ENCODE results near the gene TRIP6.

Gene TRIP6

GRCh38 chr7:100863406-100863950 lies 3.7 kb upstream of the TRIP6 start:
- Histone ChIP-seq H3K4me2 (peak overlapping the region in 10 of 11 experiments; percentile 0 to 95 (median 35); a peak in 16 of 22 replicates), H3K4me3 (no peak overlapping the region), H3K36me3 (peaks cover 32 to 75% (median 69%) of the 10 kb centered on the region in 11 experiments), H3K27ac (0 out of 22 replicates have a peak overlapping the region, but pooled peaks of 1 of the 11 experiments have one; percentile 13), H4K20me1 (peaks cover 17 to 60% (median 43%) of the 10 kb centered on the region in 11 experiments; a peak in 21 of 22 replicates), H3K9me3 (replicated peaks in 1 of 11) (no peaks in the 10 kb centered on the region), H3K4me1 (peaks cover 37 to 75% (median 61%) of the 10 kb centered on the region in 10 experiments), H3K27me3 (no peaks in the 10 kb centered on the region), H3K9ac (peak overlapping the region in 6 of 11 experiments; percentile 2 to 35 (median 30); a peak in 4 of 22 replicates)
- no peak for TF ChIP-seq Cebpa-rat (IDR thresholded peaks at IDR 0.05)

DNA sequence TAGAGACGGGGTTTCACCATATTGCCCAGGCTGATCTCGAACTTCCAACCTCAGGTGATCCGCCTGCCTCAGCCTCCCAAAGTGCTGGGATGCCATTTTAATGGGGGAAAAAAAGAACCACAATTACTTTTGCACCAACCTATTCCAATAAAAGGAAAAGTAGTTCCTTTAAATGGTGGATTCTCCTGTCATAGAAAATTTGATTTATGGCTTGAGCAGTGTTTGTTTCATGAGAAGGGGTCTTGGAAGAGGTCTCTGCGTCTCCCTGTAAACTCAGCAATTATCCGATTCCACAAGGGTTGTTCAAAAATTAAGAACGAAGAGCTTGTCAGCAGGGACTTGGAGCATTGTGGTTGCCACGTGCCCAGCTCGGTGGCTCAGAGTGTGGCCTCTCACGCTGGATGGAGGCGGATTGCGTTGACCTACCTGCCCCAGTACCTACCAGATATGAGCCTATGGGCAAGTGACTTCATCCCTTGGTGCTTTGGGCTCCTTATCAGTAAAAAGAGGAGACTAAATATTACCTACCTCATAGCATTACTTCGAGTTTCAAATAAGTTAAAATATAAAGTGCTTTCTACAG lies 2.8 kb upstream of the TRIP6 start:
- Histone ChIP-seq H3K36me3 (peaks cover 32 to 66% (median 61%) of the 10 kb centered on the region in 11 experiments), H3K27me3 (no peaks in the 10 kb centered on the region), H3K4me2 (peak overlapping the region in 5 of 11 experiments; percentile 30 to 95 (median 37); a peak in 5 of 22 replicates), H3K4me3 (no peak overlapping the region), H4K20me1 (peaks cover 9 to 52% (median 34%) of the 10 kb centered on the region in 11 experiments; a peak in 21 of 22 replicates), H3K9ac (0 out of 22 replicates have a peak overlapping the region, but pooled peaks of 1 of the 11 experiments have one; percentile 1), H3K4me1 (peaks cover 45 to 83% (median 69%) of the 10 kb centered on the region in 10 experiments), H3K9me3 (replicated peaks in 1 of 11) (no peaks in the 10 kb centered on the region), H3K27ac (no peak overlapping the region)
- no peak for TF ChIP-seq Cebpa-rat (IDR thresholded peaks at IDR 0.05)

DNA sequence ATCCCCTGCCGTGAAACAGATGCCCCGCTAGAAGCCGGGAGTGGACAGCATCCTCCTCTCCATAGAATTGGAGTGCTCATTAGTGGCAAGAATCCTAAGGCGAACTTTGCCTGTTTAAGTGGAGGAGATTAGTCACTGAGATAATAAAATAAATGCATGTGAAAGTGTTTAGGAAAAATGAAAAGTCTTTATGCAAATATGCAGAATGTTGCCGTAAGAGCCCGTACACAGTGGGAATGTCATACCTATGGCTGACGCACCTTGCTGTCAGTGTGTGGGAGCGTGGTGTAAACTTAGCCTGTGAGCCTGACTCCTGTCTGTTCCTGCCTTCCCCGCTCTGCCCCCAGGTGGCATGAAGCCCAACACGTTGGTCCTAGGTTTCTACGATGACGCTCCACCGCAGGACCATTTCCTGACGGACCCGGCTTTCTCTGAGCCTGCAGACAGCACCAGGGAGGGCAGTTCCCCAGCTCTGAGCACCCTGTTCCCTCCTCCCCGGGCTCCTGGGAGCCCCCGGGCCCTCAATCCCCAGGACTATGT lies 1.7 kb upstream of the TRIP6 start:
- H3K4me1 ChIP-seq, result peaks cover 52 to 83% (median 70%) of the 10 kb centered on the region in 10 experiments
- no peak for TF ChIP-seq Cebpa-rat (IDR thresholded peaks at IDR 0.05)
- H4K20me1 ChIP-seq, result peaks cover 0 to 41% (median 23%) of the 10 kb centered on the region in 11 experiments; a peak in 18 of 22 replicates
- H3K27ac ChIP-seq, result peak overlapping the region; percentile 87 to 98 (median 95); a peak in 21 of 22 replicates
- H3K4me3 ChIP-seq, result peak overlapping the region in 3 of 10 experiments; percentile 95 to 99 (median 99); a peak in 4 of 20 replicates
- peak overlapping the region in 10 of 11 experiments; percentile 88 to 98 (median 96); a peak in 17 of 22 replicates for H3K9ac ChIP-seq
- H3K27me3 ChIP-seq, result no peaks in the 10 kb centered on the region
- H3K4me2 ChIP-seq, result peak overlapping the region; percentile 93 to 99 (median 98)
- H3K9me3 ChIP-seq (replicated peaks in 1 of 11), result no peaks in the 10 kb centered on the region
- peaks cover 31 to 61% (median 52%) of the 10 kb centered on the region in 11 experiments for H3K36me3 ChIP-seq

DNA sequence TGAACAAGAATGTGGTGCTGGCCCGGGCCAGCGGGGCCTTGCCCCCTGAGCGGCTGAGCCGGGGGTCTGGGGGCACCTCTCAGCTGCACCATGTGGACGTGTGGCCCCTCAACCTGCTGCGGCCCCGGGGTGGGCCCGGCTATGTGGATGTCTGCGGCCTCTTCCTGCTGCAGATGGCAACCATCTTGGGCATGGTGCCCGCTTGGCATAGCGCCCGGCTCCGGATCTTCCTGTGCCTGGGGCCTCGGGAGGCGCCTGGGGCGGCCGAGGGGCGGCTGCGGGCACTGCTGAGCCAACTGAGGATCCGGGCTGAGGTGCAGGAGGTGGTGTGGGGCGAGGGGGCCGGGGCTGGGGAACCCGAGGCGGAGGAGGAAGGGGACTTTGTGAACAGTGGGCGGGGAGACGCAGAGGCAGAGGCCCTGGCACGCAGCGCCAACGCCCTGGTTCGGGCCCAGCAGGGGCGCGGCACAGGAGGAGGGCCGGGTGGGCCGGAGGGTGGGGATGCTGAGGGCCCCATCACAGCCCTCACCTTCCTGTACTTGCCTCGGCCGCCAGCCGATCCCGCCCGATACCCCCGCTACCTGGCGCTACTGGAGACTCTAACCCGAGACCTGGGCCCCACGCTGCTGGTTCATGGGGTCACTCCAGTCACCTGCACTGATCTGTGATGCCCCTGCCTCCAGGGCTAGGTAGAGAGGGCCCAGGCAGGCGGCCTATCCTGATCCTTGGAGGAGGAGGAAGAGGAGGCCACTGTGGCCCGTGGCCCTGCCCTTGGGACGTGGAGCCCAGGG lies 1.1 kb upstream of the TRIP6 start:
- Histone ChIP-seq H3K27ac (peak overlapping the region; percentile 87 to 98 (median 95)), H3K4me3 (peak overlapping the region; percentile 76 to 99 (median 95); a peak in 19 of 20 replicates)

GRCh38 chr7:100866729-100867039 lies 503 bp upstream of the TRIP6 start:
- peaks cover 57 to 84% (median 74%) of the 10 kb centered on the region in 10 experiments for H3K4me1 ChIP-seq
- peak overlapping the region; percentile 88 to 99 (median 96) for H3K9ac ChIP-seq
- H3K4me2 ChIP-seq, result peak overlapping the region; percentile 93 to 99 (median 98)
- TF ChIP-seq Cebpa-rat (IDR thresholded peaks at IDR 0.05), result no peak
- peak overlapping the region; percentile 87 to 98 (median 95) for H3K27ac ChIP-seq
- peak overlapping the region; percentile 76 to 99 (median 95) for H3K4me3 ChIP-seq
- peaks cover 31 to 61% (median 52%) of the 10 kb centered on the region in 11 experiments for H3K36me3 ChIP-seq
- H3K9me3 ChIP-seq (replicated peaks in 1 of 11), result no peaks in the 10 kb centered on the region
- no peaks in the 10 kb centered on the region for H3K27me3 ChIP-seq
- peaks cover 0 to 28% (median 10%) of the 10 kb centered on the region in 11 experiments; a peak in 15 of 22 replicates for H4K20me1 ChIP-seq

More for the DNA sequence above, 1.1 kb upstream of the TRIP6 start:
- H4K20me1 ChIP-seq, result peaks cover 0 to 34% (median 16%) of the 10 kb centered on the region in 11 experiments; a peak in 17 of 22 replicates
- TF ChIP-seq Cebpa-rat (IDR thresholded peaks at IDR 0.05), result no peak
- no peaks in the 10 kb centered on the region for H3K27me3 ChIP-seq
- peaks cover 58 to 83% (median 71%) of the 10 kb centered on the region in 10 experiments for H3K4me1 ChIP-seq
- H3K36me3 ChIP-seq, result peaks cover 31 to 61% (median 52%) of the 10 kb centered on the region in 11 experiments
- peak overlapping the region; percentile 88 to 99 (median 96) for H3K9ac ChIP-seq
- no peaks in the 10 kb centered on the region for H3K9me3 ChIP-seq (replicated peaks in 1 of 11)
- H3K4me2 ChIP-seq, result peak overlapping the region; percentile 93 to 99 (median 98)

DNA sequence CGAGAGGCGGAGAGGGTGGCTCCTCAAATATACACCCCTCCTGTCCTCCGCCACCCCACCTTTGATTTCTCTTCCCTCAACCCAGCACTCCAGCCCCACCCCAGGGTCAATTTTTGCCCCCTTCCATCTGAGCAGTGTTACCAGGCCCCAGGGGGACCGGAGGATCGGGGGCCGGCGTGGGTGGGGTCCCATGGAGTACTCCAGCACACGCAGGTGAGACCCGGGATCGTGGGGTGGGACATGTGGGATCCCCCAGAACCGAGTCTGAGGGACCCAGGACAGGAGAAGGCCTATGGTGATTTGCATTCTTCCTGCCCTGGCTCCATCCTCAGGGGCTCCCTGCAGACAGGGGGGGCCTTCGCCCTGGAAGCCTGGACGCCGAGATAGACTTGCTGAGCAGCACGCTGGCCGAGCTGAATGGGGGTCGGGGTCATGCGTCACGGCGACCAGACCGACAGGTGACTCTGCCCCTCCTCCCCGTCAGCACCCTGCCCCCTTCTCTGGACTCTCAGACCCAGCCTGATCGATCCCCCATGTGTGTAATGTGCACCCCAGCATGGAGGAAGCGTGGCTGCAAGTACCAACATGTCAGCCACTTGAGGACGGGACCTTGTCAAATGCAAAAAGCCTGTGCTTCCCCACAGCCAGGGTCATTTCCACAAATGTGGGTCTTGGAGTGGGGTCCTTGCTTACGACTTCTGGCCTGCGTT lies 744 bp downstream of the TRIP6 start:
- peak overlapping the region; percentile 87 to 98 (median 95) for H3K27ac ChIP-seq

DNA sequence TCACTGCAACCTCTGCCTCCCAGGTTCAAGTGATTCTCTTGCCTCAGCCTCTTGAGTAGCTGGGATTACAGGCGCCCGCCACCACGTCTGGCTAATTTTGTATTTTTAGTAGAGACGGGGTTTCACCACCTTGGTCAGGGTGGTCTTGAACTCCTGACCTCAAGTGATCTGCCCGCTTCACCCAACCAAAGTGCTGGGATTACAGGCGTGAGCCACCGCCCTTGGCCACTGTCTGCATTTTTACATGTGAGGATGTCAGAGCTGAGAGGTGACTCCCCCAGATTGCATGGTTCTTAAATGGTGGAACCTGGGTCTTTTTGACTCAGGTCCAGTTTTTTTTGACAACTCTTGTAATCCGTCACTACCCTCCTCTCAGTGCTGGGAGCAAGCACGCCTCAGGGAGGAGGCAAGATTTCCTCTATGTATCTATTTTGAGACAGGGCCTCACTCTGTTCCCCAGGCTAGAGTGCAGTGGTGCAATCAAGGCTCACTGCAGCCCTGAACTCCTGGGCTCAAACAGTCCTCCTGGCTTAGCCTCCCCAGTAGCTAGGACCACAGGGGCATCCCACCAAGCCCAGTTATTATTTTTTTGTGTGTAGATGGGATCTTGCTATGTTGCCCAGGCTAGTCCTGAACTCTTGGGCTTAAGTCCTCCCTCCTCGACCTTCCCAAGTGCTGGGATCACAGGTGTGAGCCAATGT lies 6.6 kb downstream of the TRIP6 start:
- Histone ChIP-seq H3K9me3 (replicated peaks in 1 of 11) (peaks cover 0 to 6% (median 0%) of the 10 kb centered on the region in 11 experiments; a peak in 3 of 22 replicates), H3K27me3 (no peaks in the 10 kb centered on the region), H3K36me3 (peaks cover 64 to 77% (median 73%) of the 10 kb centered on the region in 11 experiments), H3K4me3 (peak overlapping the region in 8 of 10 experiments; percentile 82 to 93 (median 88); a peak in 9 of 20 replicates), H4K20me1 (peaks cover 31 to 36% (median 34%) of the 10 kb centered on the region in 11 experiments; a peak in 21 of 22 replicates), H3K27ac (peak overlapping the region; percentile 73 to 97 (median 91); a peak in 20 of 22 replicates), H3K4me1 (peaks cover 44 to 69% (median 61%) of the 10 kb centered on the region in 10 experiments), H3K4me2 (peak overlapping the region; percentile 63 to 88 (median 78)), H3K9ac (peak overlapping the region in 10 of 11 experiments; percentile 86 to 96 (median 94); a peak in 16 of 22 replicates)
- no peak for TF ChIP-seq Cebpa-rat (IDR thresholded peaks at IDR 0.05)

More for the DNA sequence above, 744 bp downstream of the TRIP6 start:
- no peaks in the 10 kb centered on the region for H3K27me3 ChIP-seq
- peaks cover 33 to 61% (median 52%) of the 10 kb centered on the region in 11 experiments for H3K36me3 ChIP-seq
- peak overlapping the region; percentile 76 to 99 (median 95) for H3K4me3 ChIP-seq
- H3K9me3 ChIP-seq (replicated peaks in 1 of 11), result no peaks in the 10 kb centered on the region
- peaks cover 56 to 74% (median 68%) of the 10 kb centered on the region in 10 experiments for H3K4me1 ChIP-seq
- H3K9ac ChIP-seq, result peak overlapping the region; percentile 88 to 99 (median 96)
- peaks cover 0 to 16% (median 5%) of the 10 kb centered on the region in 11 experiments; a peak in 8 of 22 replicates for H4K20me1 ChIP-seq
- H3K4me2 ChIP-seq, result peak overlapping the region; percentile 93 to 99 (median 98)
- no peak for TF ChIP-seq Cebpa-rat (IDR thresholded peaks at IDR 0.05)

All from BLaER1 treated with 17β-estradiol and CSF1 and Interleukin-3, amounts not matched to agents 10 nM and 100 nM (cell line).